Mesenchymal stem cell (in vitro differentiated cells and primary cell): ENCODE data around the gene RNF7.

Source experiments
- DNase-seq: peaks from one replicate; pipeline ENCODE4 v3.0.0-alpha.2; 2013
- H2AFZ ChIP-seq: one replicate; pipeline ENCODE4 v1.6.1; 2013; ENCODE audit warnings: low read depth, mild to moderate bottlenecking, control low read depth, inconsistent platforms, low read length, moderate library complexity
- H2AK5ac ChIP-seq: 2 replicates; pipeline ENCODE4 v1.6.1; 2013; ENCODE audit warnings: low read length, moderate library complexity, mild to moderate bottlenecking, inconsistent platforms; ENCODE audit not compliant: severe bottlenecking
- H2BK120ac ChIP-seq: one replicate; pipeline ENCODE4 v1.6.1; 2013; ENCODE audit warnings: low read depth, mild to moderate bottlenecking, inconsistent platforms, low read length, moderate library complexity
- H2BK12ac ChIP-seq, 2 experiments: one replicate each; pipeline ENCODE4 v1.6.1; 2013; ENCODE audit warnings: inconsistent platforms in 2 of 2, low read length in 2 of 2, mild to moderate bottlenecking in 2 of 2, moderate library complexity in 2 of 2, control low read depth in 1 of 2
- H2BK15ac ChIP-seq: one replicate; pipeline ENCODE4 v1.6.1; 2013; ENCODE audit warnings: mild to moderate bottlenecking, low read depth, inconsistent platforms; ENCODE audit not compliant: poor library complexity, severe bottlenecking
- H2BK5ac ChIP-seq: 2 replicates; pipeline ENCODE4 v1.6.1; 2013; ENCODE audit warnings: low read depth, mild to moderate bottlenecking, low read length, control low read depth, inconsistent platforms; ENCODE audit not compliant: poor library complexity, severe bottlenecking
- H3K14ac ChIP-seq, 2 experiments: one replicate each; pipeline ENCODE4 v1.6.1; 2013; ENCODE audit warnings: inconsistent platforms in 2 of 2, low read length in 2 of 2, control low read depth in 1 of 2, mild to moderate bottlenecking in 1 of 2, moderate library complexity in 1 of 2
- H3K18ac ChIP-seq, 2 experiments: one replicate each; pipeline ENCODE4 v1.6.1; 2013; ENCODE audit warnings: inconsistent platforms in 2 of 2, low read length in 2 of 2, control low read depth in 1 of 2, low read depth in 1 of 2, mild to moderate bottlenecking in 1 of 2
- H3K23ac ChIP-seq, 2 experiments: one replicate each; pipeline ENCODE4 v1.6.1; 2013; ENCODE audit warnings: inconsistent platforms in 2 of 2, low read length in 2 of 2, mild to moderate bottlenecking in 2 of 2, moderate library complexity in 2 of 2, control low read depth in 1 of 2
- H3K27ac ChIP-seq: 2 replicates; pipeline ENCODE4 v1.5.1; 2013; ENCODE audit warnings: mild to moderate bottlenecking, moderate library complexity, low read length, control low read depth, inconsistent platforms; ENCODE audit not compliant: poor library complexity, severe bottlenecking
- H3K27me3 ChIP-seq, 2 experiments: 2 replicates each; pipeline versions ENCODE4 v1.6.1 to v1.7.0; 2013; ENCODE audit warnings: low read length in 2 of 2, mild to moderate bottlenecking in 2 of 2, moderate library complexity in 2 of 2, control low read depth in 1 of 2, inconsistent platforms in 1 of 2; ENCODE audit not compliant: control insufficient read depth in 1 of 2, insufficient read depth in 1 of 2
- H3K36me3 ChIP-seq, 2 experiments: 2 replicates each; pipeline versions ENCODE4 v1.6.1 to v1.7.0; 2013; ENCODE audit warnings: low read length in 2 of 2, control low read depth in 1 of 2, inconsistent platforms in 1 of 2, low read depth in 1 of 2, mild to moderate bottlenecking in 1 of 2; ENCODE audit not compliant: insufficient read depth in 2 of 2, control insufficient read depth in 1 of 2
- H3K4ac ChIP-seq, 2 experiments: one replicate each; pipeline ENCODE4 v1.6.1; 2013; ENCODE audit warnings: inconsistent platforms in 2 of 2, low read length in 2 of 2, mild to moderate bottlenecking in 2 of 2, moderate library complexity in 2 of 2, control low read depth in 1 of 2, low read depth in 1 of 2
- H3K4me1 ChIP-seq: 2 replicates; pipeline ENCODE4 v1.6.1; 2013; ENCODE audit warnings: low read depth, low read length, control low read depth; ENCODE audit not compliant: control insufficient read depth, insufficient read depth
- H3K4me2 ChIP-seq: 2 replicates; pipeline ENCODE4 v1.6.1; 2013; ENCODE audit warnings: low read length, mild to moderate bottlenecking, inconsistent platforms; ENCODE audit not compliant: poor library complexity, severe bottlenecking
- H3K4me3 ChIP-seq, 2 experiments: 2 replicates each; pipeline versions ENCODE4 v1.5.1 to v1.7.0; 2013; ENCODE audit warnings: low read length in 2 of 2, mild to moderate bottlenecking in 2 of 2, control low read depth in 1 of 2, low read depth in 1 of 2; ENCODE audit not compliant: insufficient read depth in 1 of 2
- H3K79me1 ChIP-seq: replicated peaks from 2 replicates; pipeline ENCODE4 v1.6.1; 2013; ENCODE audit warnings: mild to moderate bottlenecking, control low read depth, low read length, inconsistent platforms; ENCODE audit not compliant: poor library complexity, severe bottlenecking
- H3K9ac ChIP-seq: 2 replicates; pipeline ENCODE4 v1.7.0; 2013; ENCODE audit warnings: mild to moderate bottlenecking, low read length, moderate library complexity
- H3K9me3 ChIP-seq: 2 replicates; pipeline ENCODE4 v1.7.0; 2013; ENCODE audit warnings: mild to moderate bottlenecking, low read length; ENCODE audit not compliant: control insufficient read depth
- H4K8ac ChIP-seq: one replicate; pipeline ENCODE4 v1.6.1; 2013; ENCODE audit warnings: inconsistent platforms, mild to moderate bottlenecking, low read length, moderate library complexity
- H4K91ac ChIP-seq: one replicate; pipeline ENCODE4 v1.6.1; 2013; ENCODE audit warnings: mild to moderate bottlenecking, low read length, inconsistent platforms
- WGBS: methylation state at CpG from one replicate; pipeline ENCODE4 v1.1.7; 2013; ENCODE audit warnings: mixed read lengths; 5-methylcytosine and 5-hydroxymethylcytosine counted together

RNF7 gene

DNA sequence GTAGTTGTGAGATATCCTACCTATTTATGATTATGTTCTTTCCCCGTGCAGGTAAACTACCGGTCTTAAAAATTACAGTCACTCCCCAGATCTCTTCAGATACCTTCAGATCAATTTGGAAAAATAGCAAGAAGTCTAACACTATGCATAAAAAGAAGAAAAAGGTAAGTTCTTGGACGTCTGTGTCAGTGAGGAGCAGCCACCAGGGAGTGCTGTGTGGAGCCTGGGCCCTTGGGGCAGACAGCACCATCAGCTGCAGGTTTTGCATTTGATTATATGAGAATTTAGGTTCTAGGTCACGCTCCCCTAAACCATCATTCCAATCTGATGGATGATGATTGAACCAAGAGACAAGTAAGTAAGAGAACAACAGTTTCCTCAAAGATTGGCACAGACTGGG, 8.9 kb upstream of the RNF7 start:
- Histone ChIP-seq H2BK12ac (no peak overlapping the region), H3K4me2 (no peak overlapping the region), H3K36me3 (no peaks in the 10 kb centered on the region), H4K91ac (no peak overlapping the region), H3K79me1 (no peaks in the 10 kb centered on the region), H2AFZ (no peak overlapping the region), H3K9me3 (no peaks in the 10 kb centered on the region), H4K8ac (no peak overlapping the region), H2BK5ac (no peak overlapping the region), H2BK120ac (no peak overlapping the region), H3K27me3 (no peaks in the 10 kb centered on the region), H3K4ac (no peak overlapping the region), H3K14ac (no peak overlapping the region), H3K27ac (no peak overlapping the region), H3K23ac (no peak overlapping the region), H2BK15ac (no peak overlapping the region), H3K9ac (no peak overlapping the region), H3K4me1 (no peaks in the 10 kb centered on the region), H3K4me3 (no peak overlapping the region), H2AK5ac (no peak overlapping the region), H3K18ac (no peak overlapping the region)
- DNase-seq, result no peak
- WGBS, result 63% methylated on average over 3 of the region's 4 CpGs

DNA sequence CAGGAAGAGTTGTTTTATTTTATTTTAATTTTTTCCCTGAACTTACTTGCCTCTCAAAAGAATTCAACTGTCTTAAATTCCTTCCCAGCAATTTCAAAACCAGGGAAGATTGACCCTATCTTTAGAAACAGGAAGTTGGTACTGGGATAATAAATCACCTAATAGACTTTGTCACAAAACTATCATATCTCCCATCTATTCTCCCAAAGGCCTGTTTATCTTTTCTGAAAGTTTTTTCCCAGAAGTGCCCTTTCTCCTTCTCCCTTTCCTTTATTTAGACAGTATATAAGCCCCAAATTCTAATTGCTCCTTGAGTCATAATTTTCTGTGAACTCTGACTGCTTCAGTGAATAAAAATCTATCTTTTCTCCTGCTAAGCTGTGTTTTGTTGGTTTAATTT, 2.9 kb upstream of the RNF7 start:
- Histone ChIP-seq H3K79me1 (no peaks in the 10 kb centered on the region), H4K91ac (no peak overlapping the region), H3K9ac (no peak overlapping the region), H3K4me1 (no peaks in the 10 kb centered on the region), H3K4me3 (no peak overlapping the region), H3K27ac (no peak overlapping the region), H2AFZ (no peak overlapping the region), H2BK120ac (no peak overlapping the region), H3K18ac (no peak overlapping the region), H3K27me3 (no peaks in the 10 kb centered on the region), H4K8ac (no peak overlapping the region), H2AK5ac (no peak overlapping the region), H2BK5ac (no peak overlapping the region), H2BK12ac (no peak overlapping the region), H2BK15ac (no peak overlapping the region), H3K4ac (no peak overlapping the region), H3K4me2 (no peak overlapping the region), H3K36me3 (no peaks in the 10 kb centered on the region), H3K14ac (no peak overlapping the region), H3K23ac (no peak overlapping the region), H3K9me3 (no peaks in the 10 kb centered on the region)
- peak; percentile 17 for DNase-seq

DNA sequence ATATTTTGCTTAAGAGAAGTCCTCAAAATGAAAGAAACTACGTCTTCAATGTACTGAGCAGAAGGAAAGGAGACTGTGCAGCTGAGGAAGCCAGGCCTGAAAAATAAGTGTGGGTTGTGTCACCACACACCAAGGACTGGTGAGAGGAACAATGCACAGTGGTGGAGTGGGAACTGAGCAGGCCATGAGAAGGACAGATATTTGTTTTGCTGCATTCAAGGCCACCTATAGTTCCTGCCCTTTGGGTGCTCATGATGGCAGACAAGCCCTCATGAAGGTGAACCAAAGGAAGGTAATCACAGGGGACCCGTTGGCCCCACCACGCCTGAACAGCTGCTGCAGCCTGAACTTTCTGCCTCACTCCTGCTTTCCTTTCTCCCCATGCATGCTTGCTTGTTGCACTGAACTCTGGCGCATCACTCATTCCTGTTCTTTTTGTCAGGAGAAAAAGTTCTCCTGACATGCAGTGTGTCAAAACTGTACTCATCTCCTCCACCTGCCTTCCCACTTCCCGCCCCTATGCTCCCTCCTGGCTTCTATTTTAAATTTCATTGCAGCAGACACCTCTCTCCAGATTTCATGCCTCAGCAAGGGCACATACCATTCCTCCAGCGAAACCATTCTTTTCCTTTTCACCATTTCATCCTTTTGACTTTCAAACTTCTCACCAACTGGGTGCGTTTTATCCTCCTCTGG, 2.2 kb upstream of the RNF7 start:
- H3K4me2 ChIP-seq, result no peak overlapping the region
- H3K27ac ChIP-seq, result no peak overlapping the region
- H3K4ac ChIP-seq, result no peak overlapping the region
- no peak overlapping the region for H2BK5ac ChIP-seq
- no peak for DNase-seq
- H2BK12ac ChIP-seq, result peak overlapping the region in 1 of 2 experiments; percentile 31
- no peak overlapping the region for H3K4me3 ChIP-seq
- peak overlapping the region; percentile 38 for H4K8ac ChIP-seq
- peaks cover 0 to 5% of the 10 kb centered on the region in 2 experiments for H3K36me3 ChIP-seq
- no peaks in the 10 kb centered on the region for H3K4me1 ChIP-seq
- H3K9me3 ChIP-seq, result no peaks in the 10 kb centered on the region
- H2BK120ac ChIP-seq, result no peak overlapping the region
- peak overlapping the region in 1 of 2 experiments; percentile 18 for H3K18ac ChIP-seq
- 96% methylated on average over 7 of the region's 7 CpGs for WGBS
- peak overlapping the region in 1 of 2 experiments; percentile 63 for H3K14ac ChIP-seq
- H2AFZ ChIP-seq, result peak overlapping the region; percentile 78
- peak overlapping the region in 1 of 2 experiments; percentile 60 for H3K23ac ChIP-seq
- H3K9ac ChIP-seq, result no peak overlapping the region
- no peak overlapping the region for H2AK5ac ChIP-seq
- no peaks in the 10 kb centered on the region for H3K79me1 ChIP-seq
- no peak overlapping the region for H2BK15ac ChIP-seq
- H3K27me3 ChIP-seq, result no peaks in the 10 kb centered on the region
- no peak overlapping the region for H4K91ac ChIP-seq

DNA sequence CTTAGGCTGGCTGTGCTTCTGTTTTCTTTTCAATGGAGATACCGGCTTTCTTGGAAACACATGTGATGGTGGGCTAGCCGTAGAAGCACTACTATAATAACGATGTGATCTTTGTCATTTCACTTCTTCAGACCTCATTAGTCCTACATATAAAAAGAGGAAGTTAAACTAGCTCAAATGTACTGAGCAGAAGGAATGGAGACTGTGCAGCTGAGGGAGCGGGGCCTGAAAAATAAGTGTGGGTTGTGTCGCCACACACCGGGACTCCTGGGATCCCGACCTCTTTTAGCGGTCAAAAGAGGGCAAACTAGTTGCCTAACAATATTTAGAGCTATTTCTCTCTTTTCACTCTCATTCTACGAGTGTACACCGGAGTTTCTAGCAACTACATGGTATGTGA, 1.0 kb upstream of the RNF7 start:
- Histone ChIP-seq H3K4me1 (peaks cover 1% of the 10 kb centered on the region), H2AFZ (no peak overlapping the region), H2AK5ac (peak overlapping the region; percentile 50), H3K36me3 (peaks cover 0 to 9% of the 10 kb centered on the region in 2 experiments), H2BK120ac (no peak overlapping the region), H2BK15ac (no peak overlapping the region), H3K4ac (peak overlapping the region in 1 of 2 experiments; percentile 67), H3K79me1 (no peaks in the 10 kb centered on the region), H2BK12ac (no peak overlapping the region), H3K27ac (no peak overlapping the region), H3K4me3 (no peak overlapping the region), H3K9ac (peak overlapping the region; percentile 95), H3K27me3 (no peaks in the 10 kb centered on the region), H4K91ac (no peak overlapping the region), H3K18ac (no peak overlapping the region), H4K8ac (peak overlapping the region; percentile 75), H3K23ac (no peak overlapping the region), H2BK5ac (no peak overlapping the region), H3K9me3 (no peaks in the 10 kb centered on the region), H3K4me2 (no peak overlapping the region), H3K14ac (no peak overlapping the region)
- 100% methylated on average over 4 of the region's 10 CpGs for WGBS
- DNase-seq, result no peak
